ENCODE results near the gene PHKA2. TPM values are rescaled to one million over a fixed set of nuclear protein-coding genes. Genes with fewer than 3 reads are reported as not detected.

Gene PHKA2
- total RNA-seq, 4 donors from 2014 or later, result 16.5 to 39.7 (median 24.8) TPM

- DNase-seq (ENCODE audit: low spot score in 2 of 2), result no peak
- TF ChIP-seq EP300 (IDR thresholded peaks at IDR 0.05) (no peak), POLR2AphosphoS5 (IDR thresholded peaks at IDR 0.05) (no peak), POLR2A (IDR thresholded peaks at IDR 0.05) (no peak)
- TF ChIP-seq, protein P1, sequence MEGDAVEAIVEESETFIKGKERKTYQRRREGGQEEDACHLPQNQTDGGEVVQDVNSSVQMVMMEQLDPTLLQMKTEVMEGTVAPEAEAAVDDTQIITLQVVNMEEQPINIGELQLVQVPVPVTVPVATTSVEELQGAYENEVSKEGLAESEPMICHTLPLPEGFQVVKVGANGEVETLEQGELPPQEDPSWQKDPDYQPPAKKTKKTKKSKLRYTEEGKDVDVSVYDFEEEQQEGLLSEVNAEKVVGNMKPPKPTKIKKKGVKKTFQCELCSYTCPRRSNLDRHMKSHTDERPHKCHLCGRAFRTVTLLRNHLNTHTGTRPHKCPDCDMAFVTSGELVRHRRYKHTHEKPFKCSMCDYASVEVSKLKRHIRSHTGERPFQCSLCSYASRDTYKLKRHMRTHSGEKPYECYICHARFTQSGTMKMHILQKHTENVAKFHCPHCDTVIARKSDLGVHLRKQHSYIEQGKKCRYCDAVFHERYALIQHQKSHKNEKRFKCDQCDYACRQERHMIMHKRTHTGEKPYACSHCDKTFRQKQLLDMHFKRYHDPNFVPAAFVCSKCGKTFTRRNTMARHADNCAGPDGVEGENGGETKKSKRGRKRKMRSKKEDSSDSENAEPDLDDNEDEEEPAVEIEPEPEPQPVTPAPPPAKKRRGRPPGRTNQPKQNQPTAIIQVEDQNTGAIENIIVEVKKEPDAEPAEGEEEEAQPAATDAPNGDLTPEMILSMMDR (IDR thresholded peaks at IDR 0.05), result no peak
- Histone ChIP-seq H3K27me3 (no peaks in the 10 kb centered on the region), H3K36me3 (no peaks in the 10 kb centered on the region), H3K27ac (no peak overlapping the region), H3K9me3 (no peaks in the 10 kb centered on the region), H3K4me3 (no peak overlapping the region), H3K4me1 (no peaks in the 10 kb centered on the region)
- 75% methylated on average over 4 of the region's 4 CpGs for WGBS
These were observed 19.9 kb downstream of the PHKA2 start for GRCh38 chrX:18964026-18964425.

DNA sequence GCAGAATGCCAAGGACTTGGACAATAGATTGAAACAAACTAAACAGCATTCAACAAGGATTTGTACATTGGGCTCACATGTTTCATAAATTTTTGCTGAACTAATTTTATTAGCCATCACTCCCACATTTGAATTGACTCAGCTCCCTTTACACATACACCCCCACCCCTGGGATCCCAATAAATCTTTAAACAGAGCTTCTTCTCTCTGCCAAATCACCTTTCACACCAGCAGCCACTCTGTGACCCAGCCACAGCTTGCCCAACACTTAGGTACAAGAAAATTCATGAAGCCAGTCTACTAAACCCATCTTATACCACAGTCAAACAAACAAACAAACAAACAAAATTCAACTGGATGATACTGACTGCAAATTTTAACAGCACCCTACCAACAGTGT lies 21.6 kb downstream of the PHKA2 start:
- no peak overlapping the region for H3K27ac ChIP-seq
- no peaks in the 10 kb centered on the region for H3K36me3 ChIP-seq
- no peaks in the 10 kb centered on the region for H3K4me1 ChIP-seq
- no peak for DNase-seq (ENCODE audit: low spot score in 2 of 2)
- no peaks in the 10 kb centered on the region for H3K27me3 ChIP-seq
- no peaks in the 10 kb centered on the region for H3K9me3 ChIP-seq
- TF ChIP-seq POLR2A (IDR thresholded peaks at IDR 0.05), result no peak
- no peak for TF ChIP-seq EP300 (IDR thresholded peaks at IDR 0.05)
- TF ChIP-seq, protein P1 (IDR thresholded peaks at IDR 0.05), result no peak
- no peak for TF ChIP-seq POLR2AphosphoS5 (IDR thresholded peaks at IDR 0.05)
- H3K4me3 ChIP-seq, result no peak overlapping the region

DNA sequence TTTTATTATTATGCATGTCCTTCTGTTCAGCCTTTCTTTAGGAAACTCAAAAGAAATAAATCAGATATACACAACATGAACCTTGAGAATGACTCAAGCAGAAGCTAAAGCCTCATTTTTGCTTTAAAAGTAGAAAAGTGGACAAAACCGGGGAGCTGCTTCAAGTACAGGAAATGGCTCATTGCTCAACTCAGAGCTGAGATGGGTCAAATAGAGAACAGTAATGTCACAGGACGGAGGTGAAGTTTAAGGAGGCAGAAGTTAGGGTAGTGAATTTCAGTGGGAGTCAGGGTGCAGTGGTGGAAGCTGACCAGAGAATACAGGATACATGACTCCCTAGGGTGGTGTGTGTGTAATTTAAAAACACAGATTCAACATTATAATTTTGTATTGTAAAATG lies 22.2 kb downstream of the PHKA2 start:
- 79% methylated on average over 2 of the region's 2 CpGs for WGBS
- no peak for TF ChIP-seq EP300 (IDR thresholded peaks at IDR 0.05)
- TF ChIP-seq, protein P1 (IDR thresholded peaks at IDR 0.05), result no peak
- no peaks in the 10 kb centered on the region for H3K27me3 ChIP-seq
- no peaks in the 10 kb centered on the region for H3K4me1 ChIP-seq
- no peak overlapping the region for H3K4me3 ChIP-seq
- no peak for DNase-seq (ENCODE audit: low spot score in 2 of 2)
- no peaks in the 10 kb centered on the region for H3K9me3 ChIP-seq
- H3K36me3 ChIP-seq, result no peaks in the 10 kb centered on the region
- no peak overlapping the region for H3K27ac ChIP-seq

DNA sequence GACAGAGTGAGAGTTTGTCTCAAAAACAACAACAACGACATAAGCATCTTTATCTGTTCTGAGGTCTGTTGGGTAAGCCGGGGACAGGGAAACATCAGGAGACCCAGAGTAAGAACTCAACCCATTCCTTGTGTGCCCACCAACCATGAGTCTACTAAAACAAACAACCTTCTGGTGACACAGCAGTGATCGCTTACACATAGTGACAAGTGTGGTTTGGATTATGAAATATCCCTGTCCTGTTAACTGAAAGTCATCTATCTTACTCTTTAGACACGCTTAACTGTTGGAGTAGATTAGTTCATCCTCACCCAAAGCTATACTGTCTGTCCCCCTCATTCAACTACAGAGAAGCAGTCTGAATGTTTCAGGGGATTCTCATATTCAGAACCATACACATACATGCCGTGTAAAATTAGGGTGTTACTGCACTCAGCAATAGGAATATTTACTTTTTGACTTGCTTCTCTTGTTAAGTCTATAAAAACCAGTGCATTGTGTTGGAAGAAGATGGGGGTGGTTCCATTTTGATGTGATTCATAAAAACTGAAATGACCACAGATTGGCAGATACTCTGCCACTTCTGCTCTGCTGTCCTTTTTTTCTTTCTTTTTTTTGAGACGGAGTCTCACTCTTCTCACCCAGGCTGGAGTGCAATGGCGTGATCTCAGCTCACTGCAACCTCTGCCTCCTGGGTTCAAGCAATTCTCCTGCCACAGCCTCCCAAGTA lies 27.4 kb downstream of the PHKA2 start:
- Histone ChIP-seq H3K36me3 (no peaks in the 10 kb centered on the region), H3K9me3 (no peaks in the 10 kb centered on the region), H3K27ac (no peak overlapping the region), H3K27me3 (no peaks in the 10 kb centered on the region), H3K4me1 (no peaks in the 10 kb centered on the region), H3K4me3 (no peak overlapping the region)
- WGBS, result 87% methylated on average over 7 of the region's 7 CpGs
- TF ChIP-seq, protein P1 (IDR thresholded peaks at IDR 0.05), result no peak
- TF ChIP-seq POLR2A (IDR thresholded peaks at IDR 0.05), result no peak
- no peak for TF ChIP-seq EP300 (IDR thresholded peaks at IDR 0.05)
- TF ChIP-seq POLR2AphosphoS5 (IDR thresholded peaks at IDR 0.05), result no peak
- no peak for DNase-seq (ENCODE audit: low spot score in 2 of 2)

DNA sequence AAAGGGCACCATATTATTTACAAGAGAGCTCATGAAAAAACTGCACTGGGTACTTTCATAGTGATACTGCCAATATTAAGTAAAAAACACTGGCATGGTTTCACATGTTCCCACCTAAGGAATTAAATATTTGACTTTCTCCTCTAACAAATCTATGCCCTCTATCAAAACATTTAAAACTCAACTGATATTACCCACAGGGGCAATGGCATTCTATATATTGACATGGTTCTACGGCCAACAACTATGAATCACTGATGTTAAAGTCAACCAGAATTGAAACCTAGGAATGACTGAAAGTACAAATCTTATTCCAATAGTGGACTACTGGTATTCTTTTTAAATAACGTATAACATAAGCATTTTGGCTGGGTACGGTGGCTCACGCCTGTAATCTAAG lies 28.2 kb downstream of the PHKA2 start:
- Histone ChIP-seq H3K27ac (no peak overlapping the region), H3K27me3 (no peaks in the 10 kb centered on the region), H3K36me3 (no peaks in the 10 kb centered on the region), H3K9me3 (no peaks in the 10 kb centered on the region), H3K4me3 (no peak overlapping the region), H3K4me1 (no peaks in the 10 kb centered on the region)
- no peak for TF ChIP-seq POLR2AphosphoS5 (IDR thresholded peaks at IDR 0.05)
- TF ChIP-seq EP300 (IDR thresholded peaks at IDR 0.05), result no peak
- TF ChIP-seq, protein P1 (IDR thresholded peaks at IDR 0.05), result no peak
- TF ChIP-seq POLR2A (IDR thresholded peaks at IDR 0.05), result no peak
- DNase-seq (ENCODE audit: low spot score in 2 of 2), result no peak
- WGBS, result 91% methylated on average over 4 of the region's 4 CpGs

Data from suprapubic skin (tissue), 4 donors.